Measurements from ENCODE around the gene MSL1. TPM values are rescaled to one million over a fixed set of nuclear protein-coding genes. Genes with fewer than 3 reads are reported as not detected.

The MSL1 gene
- total and polyA plus RNA-seq, 8 donors: 29.3 to 322 (median 68.4) TPM

DNA sequence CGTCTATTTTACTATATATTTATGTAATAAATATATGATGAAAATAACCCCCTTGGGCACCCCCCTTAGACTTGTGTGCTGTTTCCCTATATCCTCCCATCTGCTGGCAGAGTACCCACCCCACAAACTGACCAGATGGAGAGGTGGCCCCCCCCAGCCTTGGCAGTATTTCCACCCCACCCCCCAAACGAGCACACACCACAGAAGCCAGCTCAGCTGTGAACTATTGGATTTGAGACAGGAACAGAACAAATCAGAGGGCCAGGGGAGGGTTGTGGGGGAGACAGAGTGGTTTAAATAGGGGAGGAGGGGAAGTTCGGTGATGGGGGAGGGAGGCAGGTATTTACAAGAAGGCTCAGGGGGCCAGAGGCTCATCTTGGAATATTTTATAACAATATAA lies 29.2 kb upstream of the MSL1 start:
- intact Hi-C loops (cut with DNase I; ENCODE audit: low total_unique reads): no loop called here
- Histone ChIP-seq H3K27ac (peak overlapping the region; percentile 25 to 98 (median 97)), H3K4me1 (peaks cover 67 to 87% (median 80%) of the 10 kb centered on the region in 4 donors), H3K36me3 (peaks cover 65 to 99% (median 98%) of the 10 kb centered on the region in 4 donors), H3K27me3 (no peaks in the 10 kb centered on the region), H3K4me3 (no peak overlapping the region), H3K9me3 (no peaks in the 10 kb centered on the region)
- TF ChIP-seq POLR2AphosphoS5 (IDR thresholded peaks at IDR 0.05) (no peak), EP300 (IDR thresholded peaks at IDR 0.05) (no peak), POLR2A (IDR thresholded peaks at IDR 0.05) (no peak)
- TF ChIP-seq, protein P1, sequence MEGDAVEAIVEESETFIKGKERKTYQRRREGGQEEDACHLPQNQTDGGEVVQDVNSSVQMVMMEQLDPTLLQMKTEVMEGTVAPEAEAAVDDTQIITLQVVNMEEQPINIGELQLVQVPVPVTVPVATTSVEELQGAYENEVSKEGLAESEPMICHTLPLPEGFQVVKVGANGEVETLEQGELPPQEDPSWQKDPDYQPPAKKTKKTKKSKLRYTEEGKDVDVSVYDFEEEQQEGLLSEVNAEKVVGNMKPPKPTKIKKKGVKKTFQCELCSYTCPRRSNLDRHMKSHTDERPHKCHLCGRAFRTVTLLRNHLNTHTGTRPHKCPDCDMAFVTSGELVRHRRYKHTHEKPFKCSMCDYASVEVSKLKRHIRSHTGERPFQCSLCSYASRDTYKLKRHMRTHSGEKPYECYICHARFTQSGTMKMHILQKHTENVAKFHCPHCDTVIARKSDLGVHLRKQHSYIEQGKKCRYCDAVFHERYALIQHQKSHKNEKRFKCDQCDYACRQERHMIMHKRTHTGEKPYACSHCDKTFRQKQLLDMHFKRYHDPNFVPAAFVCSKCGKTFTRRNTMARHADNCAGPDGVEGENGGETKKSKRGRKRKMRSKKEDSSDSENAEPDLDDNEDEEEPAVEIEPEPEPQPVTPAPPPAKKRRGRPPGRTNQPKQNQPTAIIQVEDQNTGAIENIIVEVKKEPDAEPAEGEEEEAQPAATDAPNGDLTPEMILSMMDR (IDR thresholded peaks at IDR 0.05): no peak
- DNase-seq: peak in 1 of 2 donors; percentile 23
- 32 to 46% (median 37%) methylated on average over 3 of the region's 3 CpGs for WGBS, 5 donors

DNA sequence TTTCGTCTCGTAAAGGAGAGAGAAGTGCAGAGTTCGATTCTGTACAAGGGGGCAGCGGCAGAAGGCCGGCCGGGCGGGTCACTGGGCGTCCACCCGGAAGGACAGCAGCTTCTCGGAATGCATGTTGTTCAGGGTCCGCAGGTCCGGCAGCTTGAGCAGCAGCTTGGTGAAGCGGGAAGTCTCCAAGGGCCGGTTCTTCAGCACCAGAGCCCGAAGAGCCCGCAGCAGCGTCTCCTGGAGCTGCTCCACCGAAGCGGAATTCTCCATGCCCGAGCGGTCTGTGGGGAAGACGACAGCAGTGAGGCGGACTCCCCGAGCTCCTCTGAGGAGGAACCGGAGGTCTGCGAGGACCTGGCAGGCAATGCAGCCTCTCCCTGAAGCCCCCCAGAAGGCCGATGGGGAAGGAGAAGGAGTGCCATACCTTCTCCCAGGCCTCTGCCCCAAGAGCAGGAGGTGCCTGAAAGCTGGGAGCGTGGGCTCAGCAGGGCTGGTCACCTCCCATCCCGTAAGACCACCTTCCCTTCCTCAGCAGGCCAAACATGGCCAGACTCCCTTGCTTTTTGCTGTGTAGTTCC lies 28.7 kb upstream of the MSL1 start:
- H3K4me1 ChIP-seq: peaks cover 72 to 92% (median 85%) of the 10 kb centered on the region in 4 donors
- H3K27me3 ChIP-seq: no peaks in the 10 kb centered on the region
- DNase-seq: peak in 1 of 2 donors; percentile 21
- no peak for TF ChIP-seq EP300 (IDR thresholded peaks at IDR 0.05)
- TF ChIP-seq POLR2A (IDR thresholded peaks at IDR 0.05): no peak
- TF ChIP-seq, protein P1 (IDR thresholded peaks at IDR 0.05): no peak
- TF ChIP-seq POLR2AphosphoS5 (IDR thresholded peaks at IDR 0.05): no peak
- intact Hi-C loops (cut with DNase I; ENCODE audit: low total_unique reads): no loop called here
- H3K27ac ChIP-seq: peak overlapping the region; percentile 25 to 98 (median 97)
- H3K36me3 ChIP-seq: peaks cover 60 to 94% (median 93%) of the 10 kb centered on the region in 4 donors
- WGBS, 5 donors: 64 to 84% (median 75%) methylated on average over 29 of the region's 29 CpGs
- H3K9me3 ChIP-seq: no peaks in the 10 kb centered on the region
- no peak overlapping the region for H3K4me3 ChIP-seq

GRCh38 chr17:40093580-40094201 lies 28.1 kb upstream of the MSL1 start:
- Histone ChIP-seq H3K27ac (peak overlapping the region; percentile 26 to 98 (median 97)), H3K36me3 (peaks cover 55 to 88% (median 87%) of the 10 kb centered on the region in 4 donors), H3K9me3 (no peaks in the 10 kb centered on the region), H3K27me3 (no peaks in the 10 kb centered on the region), H3K4me3 (no peak overlapping the region), H3K4me1 (peaks cover 78 to 98% (median 91%) of the 10 kb centered on the region in 4 donors)
- no peak for DNase-seq
- intact Hi-C loops (cut with DNase I; ENCODE audit: low total_unique reads): no loop called here
- 56 to 75% (median 65%) methylated on average over 16 of the region's 16 CpGs for WGBS, 5 donors
- TF ChIP-seq POLR2AphosphoS5 (IDR thresholded peaks at IDR 0.05) (no peak), POLR2A (IDR thresholded peaks at IDR 0.05) (no peak), EP300 (IDR thresholded peaks at IDR 0.05) (no peak)
- TF ChIP-seq, protein P1 (IDR thresholded peaks at IDR 0.05): no peak

GRCh38 chr17:40094874-40095273 lies 26.9 kb upstream of the MSL1 start:
- Histone ChIP-seq H3K36me3 (peaks cover 45 to 76% (median 75%) of the 10 kb centered on the region in 4 donors), H3K4me1 (peaks cover 86 to 94% (median 89%) of the 10 kb centered on the region in 4 donors), H3K9me3 (no peaks in the 10 kb centered on the region), H3K27me3 (no peaks in the 10 kb centered on the region), H3K4me3 (peak overlapping the region in 1 of 4 donors; percentile 6), H3K27ac (peak overlapping the region; percentile 91 to 98 (median 97))
- no peak for TF ChIP-seq EP300 (IDR thresholded peaks at IDR 0.05)
- TF ChIP-seq POLR2A (IDR thresholded peaks at IDR 0.05): no peak
- whole genome bisulfite sequencing, 5 donors: 54 to 73% (median 64%) methylated on average over 14 of the region's 14 CpGs
- DNase-seq: no peak
- intact Hi-C loops (cut with DNase I; ENCODE audit: low total_unique reads): no loop called here
